HG03103 (cell line): ENCODE measurements around the gene APOA4.

Experiments used
- ATAC-seq: cut with Tn5 transposase; IDR thresholded peaks from one replicate; pipeline ENCODE4 v1.9.1; 2021; ENCODE audit warnings: low read depth; ENCODE audit not compliant: unreplicated experiment

APOA4 gene

GRCh38 chr11:116786326-116786725, 36.8 kb downstream of the APOA4 start:
- ATAC-seq: no peak

GRCh38 chr11:116782728-116783127, 40.4 kb downstream of the APOA4 start:
- ATAC-seq: no peak

GRCh38 chr11:116778556-116778955, 44.5 kb downstream of the APOA4 start:
- no peak for ATAC-seq

GRCh38 chr11:116777056-116777455, 46.0 kb downstream of the APOA4 start:
- no peak for ATAC-seq

- no peak for ATAC-seq
Observed at GRCh38 chr11:116776522-116776984, 46.6 kb downstream of the APOA4 start.

- no peak for ATAC-seq
Observed at GRCh38 chr11:116775975-116776374, 47.1 kb downstream of the APOA4 start.

GRCh38 chr11:116774661-116775060, 48.4 kb downstream of the APOA4 start:
- no peak for ATAC-seq

- ATAC-seq: peak; percentile 25
Observed at GRCh38 chr11:116773203-116774097, 49.7 kb downstream of the APOA4 start.

- peak; percentile 85 for ATAC-seq
Observed at GRCh38 chr11:116772443-116773202, 50.5 kb downstream of the APOA4 start, which contains the start of gene BUD13. Gene BUD13 (minus strand): TSS chr11:116772987. CDS start chr11:116772964, 23 bp downstream.

- no peak for ATAC-seq
Observed at GRCh38 chr11:116771935-116772334, 51.2 kb downstream of the APOA4 start.
